ENCODE results near the gene GRAMD1A. TPM values are rescaled to one million over a fixed set of nuclear protein-coding genes. Genes with fewer than 3 reads are reported as not detected.

Gene GRAMD1A
- total and polyA plus RNA-seq, 8 donors = 92.7 to 137 (median 116) TPM

GRCh38 chr19:35031072-35031881 is 31.2 kb downstream of the GRAMD1A start:
- peak; percentile 24 for ATAC-seq
- no peaks in the 10 kb centered on the region for H3K9me3 ChIP-seq
- peaks cover 4 to 21% of the 10 kb centered on the region in 2 donors for H3K4me1 ChIP-seq
- no peak for DNase-seq
- H3K27ac ChIP-seq = no peak overlapping the region
- TF ChIP-seq CTCF (IDR thresholded peaks at IDR 0.05) = no peak
- peaks cover 0 to 40% of the 10 kb centered on the region in 2 donors for H3K27me3 ChIP-seq
- H3K36me3 ChIP-seq = peaks cover 0 to 36% of the 10 kb centered on the region in 2 donors
- peak overlapping the region in 1 of 2 donors; percentile 37 for H3K4me3 ChIP-seq
- intact Hi-C loops (cut with DNase I) = no loop called here

GRCh38 chr19:35032356-35032865 is 32.3 kb downstream of the GRAMD1A start:
- peaks cover 0 to 40% of the 10 kb centered on the region in 2 donors for H3K27me3 ChIP-seq
- no peak for ATAC-seq
- TF ChIP-seq CTCF (IDR thresholded peaks at IDR 0.05) = no peak
- H3K36me3 ChIP-seq = peaks cover 0 to 25% of the 10 kb centered on the region in 2 donors
- no peak overlapping the region for H3K4me3 ChIP-seq
- peaks cover 4 to 26% of the 10 kb centered on the region in 2 donors for H3K4me1 ChIP-seq
- no peak overlapping the region for H3K27ac ChIP-seq
- intact Hi-C loops (cut with DNase I) = no loop called here
- DNase-seq = no peak
- no peaks in the 10 kb centered on the region for H3K9me3 ChIP-seq

- peaks cover 4 to 35% of the 10 kb centered on the region in 2 donors for H3K4me1 ChIP-seq
- no peak overlapping the region for H3K27ac ChIP-seq
- peaks cover 0 to 15% of the 10 kb centered on the region in 2 donors for H3K36me3 ChIP-seq
- H3K4me3 ChIP-seq = no peak overlapping the region
- H3K27me3 ChIP-seq = peaks cover 0 to 40% of the 10 kb centered on the region in 2 donors
- no peaks in the 10 kb centered on the region for H3K9me3 ChIP-seq
- TF ChIP-seq CTCF (IDR thresholded peaks at IDR 0.05) = no peak
- ATAC-seq = no peak
- intact Hi-C loops (cut with DNase I) = no loop called here
- no peak for DNase-seq
These were observed 33.2 kb downstream of the GRAMD1A start for GRCh38 chr19:35033067-35034004.

GRCh38 chr19:35034005-35034502 is 33.9 kb downstream of the GRAMD1A start:
- H3K9me3 ChIP-seq = no peaks in the 10 kb centered on the region
- TF ChIP-seq CTCF (IDR thresholded peaks at IDR 0.05) = no peak
- H3K27me3 ChIP-seq = peaks cover 0 to 40% of the 10 kb centered on the region in 2 donors
- no peak overlapping the region for H3K27ac ChIP-seq
- intact Hi-C loops (cut with DNase I) = no loop called here
- H3K4me1 ChIP-seq = peaks cover 4 to 42% of the 10 kb centered on the region in 2 donors
- no peak overlapping the region for H3K4me3 ChIP-seq
- DNase-seq (no peak), ATAC-seq (no peak)
- peaks cover 0 to 10% of the 10 kb centered on the region in 2 donors for H3K36me3 ChIP-seq
